GM19452 (cell line): ENCODE data around the gene FAM53C.
"Not testable (repeated sequence)": the region's sequence is repeated elsewhere in the genome, so short reads cannot be mapped to it uniquely, and the experiment has no call there.

Experiments used
- ATAC-seq: cut with Tn5 transposase; IDR thresholded peaks from one replicate; pipeline ENCODE4 v1.9.1; 2021; ENCODE audit not compliant: unreplicated experiment

Gene FAM53C

DNA sequence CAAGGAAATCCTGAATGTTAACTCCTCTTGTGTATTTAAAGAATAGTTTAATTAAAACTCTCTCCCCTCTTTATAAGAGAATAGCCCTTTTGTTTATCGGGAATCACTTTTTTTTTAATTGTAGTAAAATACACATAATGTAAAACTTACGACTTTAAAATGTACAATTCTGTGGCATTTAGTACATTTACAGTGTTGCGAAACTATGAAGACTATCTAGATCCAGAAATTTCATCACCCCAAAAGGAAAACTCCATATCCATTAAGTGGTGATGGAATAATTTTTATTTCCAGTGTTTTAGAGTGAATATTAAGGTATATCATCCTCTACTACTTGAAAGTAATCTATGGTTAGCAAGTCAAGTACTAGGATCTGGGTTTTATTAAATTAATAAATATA, 51.3 kb downstream of the FAM53C start:
- no peak for ATAC-seq

DNA sequence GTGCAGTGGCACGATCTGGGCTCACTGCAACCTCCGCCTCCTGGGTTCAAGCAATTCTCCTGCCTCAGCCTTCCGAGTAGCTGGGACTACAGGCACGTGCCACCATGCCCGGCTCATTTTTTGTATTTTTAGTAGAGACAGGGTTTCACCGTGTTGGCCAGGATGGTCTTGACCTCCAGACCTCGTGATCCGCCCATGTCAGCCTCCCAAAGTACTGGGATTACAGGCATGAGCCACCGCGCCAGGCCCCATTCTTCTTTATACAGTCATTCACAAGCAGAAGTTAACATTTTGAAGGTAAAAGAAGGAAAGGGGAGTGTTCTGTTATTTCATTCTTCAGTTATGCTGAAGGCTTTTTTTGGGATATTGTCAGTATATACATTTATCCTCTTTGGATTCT, 51.8 kb downstream of the FAM53C start:
- ATAC-seq = not testable (repeated sequence)

DNA sequence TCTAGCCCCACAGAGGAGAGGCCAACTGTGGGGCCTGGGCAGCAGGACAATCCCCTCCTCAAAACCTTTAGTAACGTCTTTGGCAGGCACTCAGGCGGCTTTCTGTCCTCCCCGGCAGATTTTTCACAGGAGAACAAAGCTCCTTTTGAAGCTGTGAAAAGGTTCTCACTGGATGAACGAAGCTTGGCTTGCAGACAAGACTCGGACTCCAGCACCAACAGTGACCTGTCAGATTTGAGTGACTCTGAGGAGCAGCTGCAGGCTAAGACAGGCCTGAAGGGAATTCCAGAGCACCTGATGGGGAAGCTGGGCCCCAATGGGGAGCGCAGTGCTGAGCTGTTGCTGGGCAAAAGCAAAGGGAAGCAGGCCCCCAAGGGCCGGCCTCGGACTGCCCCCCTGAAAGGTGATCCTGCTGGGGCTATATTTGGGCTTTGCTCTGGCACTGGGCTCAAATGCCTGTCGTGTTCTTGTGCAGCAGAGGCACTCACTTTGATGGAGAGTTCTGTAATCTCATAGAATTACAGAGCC, 53.9 kb downstream of the FAM53C start:
- ATAC-seq = no peak
